VCaP (cell line): ENCODE measurements around the gene FICD.
"Not testable (repeated sequence)": the region's sequence is repeated elsewhere in the genome, so short reads cannot be mapped to it uniquely, and the experiment has no call there.

Experiments used
- H3K27ac ChIP-seq: fragments of 450-650 bp; 2 replicates; pipeline ENCODE4 v1.5.1; 2017
- TF ChIP-seq, protein P1 (sequence below): fragments of 450-650 bp; conservative IDR thresholded peaks from 2 replicates; pipeline ENCODE4 v1.5.1; 2017; ENCODE audit warnings: mild to moderate bottlenecking, moderate library complexity

FICD gene

DNA sequence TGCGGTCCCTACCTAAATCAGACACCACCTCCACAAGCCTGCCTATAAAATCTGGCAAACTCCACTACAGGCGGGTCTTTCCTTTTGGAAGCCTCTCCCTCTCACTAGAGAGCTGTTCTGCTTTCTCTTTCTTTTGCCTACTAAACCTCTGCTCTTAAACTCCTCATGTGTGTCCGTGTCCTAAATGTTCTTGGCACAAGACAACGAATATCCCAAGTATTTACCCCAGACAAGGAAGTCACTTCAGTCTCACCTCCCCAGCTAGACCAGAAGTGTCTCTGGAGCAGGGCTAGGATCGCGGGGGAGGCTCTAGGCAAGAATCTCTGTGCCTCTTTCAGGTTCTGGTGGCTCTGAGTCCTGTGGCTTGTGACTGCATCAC is 37.2 kb upstream of the FICD start:
- TF ChIP-seq, protein P1, sequence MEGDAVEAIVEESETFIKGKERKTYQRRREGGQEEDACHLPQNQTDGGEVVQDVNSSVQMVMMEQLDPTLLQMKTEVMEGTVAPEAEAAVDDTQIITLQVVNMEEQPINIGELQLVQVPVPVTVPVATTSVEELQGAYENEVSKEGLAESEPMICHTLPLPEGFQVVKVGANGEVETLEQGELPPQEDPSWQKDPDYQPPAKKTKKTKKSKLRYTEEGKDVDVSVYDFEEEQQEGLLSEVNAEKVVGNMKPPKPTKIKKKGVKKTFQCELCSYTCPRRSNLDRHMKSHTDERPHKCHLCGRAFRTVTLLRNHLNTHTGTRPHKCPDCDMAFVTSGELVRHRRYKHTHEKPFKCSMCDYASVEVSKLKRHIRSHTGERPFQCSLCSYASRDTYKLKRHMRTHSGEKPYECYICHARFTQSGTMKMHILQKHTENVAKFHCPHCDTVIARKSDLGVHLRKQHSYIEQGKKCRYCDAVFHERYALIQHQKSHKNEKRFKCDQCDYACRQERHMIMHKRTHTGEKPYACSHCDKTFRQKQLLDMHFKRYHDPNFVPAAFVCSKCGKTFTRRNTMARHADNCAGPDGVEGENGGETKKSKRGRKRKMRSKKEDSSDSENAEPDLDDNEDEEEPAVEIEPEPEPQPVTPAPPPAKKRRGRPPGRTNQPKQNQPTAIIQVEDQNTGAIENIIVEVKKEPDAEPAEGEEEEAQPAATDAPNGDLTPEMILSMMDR: no peak
- H3K27ac ChIP-seq: peak overlapping the region; percentile 53

DNA sequence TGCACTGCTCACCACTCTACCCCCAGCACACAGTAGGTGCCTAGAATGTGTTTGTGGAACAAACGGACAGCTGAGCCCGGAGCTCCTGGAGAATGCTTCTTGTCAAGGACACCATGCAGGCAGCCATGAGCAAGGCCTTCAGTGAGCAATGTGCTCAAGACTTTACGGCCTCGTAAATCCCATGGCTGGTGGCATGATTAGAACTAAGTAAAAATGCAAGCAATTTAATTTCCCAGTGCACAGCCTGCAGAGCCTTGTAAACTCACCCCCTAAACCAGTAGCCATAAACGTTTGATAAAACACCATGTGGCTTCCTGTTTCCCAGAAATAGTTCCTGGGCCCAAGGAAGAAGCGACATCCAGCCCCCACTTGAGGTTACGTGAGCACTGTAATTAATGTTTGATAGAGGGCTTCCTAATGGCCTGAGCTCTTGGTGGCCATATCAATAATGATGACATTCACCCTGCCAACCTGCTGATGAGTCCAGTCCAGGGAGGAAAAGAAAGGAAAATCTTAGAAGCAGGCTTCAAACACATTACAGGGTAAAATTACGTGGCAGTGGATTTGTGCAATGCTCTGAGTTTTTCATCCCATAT is 36.4 kb upstream of the FICD start:
- H3K27ac ChIP-seq: peak overlapping the region; percentile 53

DNA sequence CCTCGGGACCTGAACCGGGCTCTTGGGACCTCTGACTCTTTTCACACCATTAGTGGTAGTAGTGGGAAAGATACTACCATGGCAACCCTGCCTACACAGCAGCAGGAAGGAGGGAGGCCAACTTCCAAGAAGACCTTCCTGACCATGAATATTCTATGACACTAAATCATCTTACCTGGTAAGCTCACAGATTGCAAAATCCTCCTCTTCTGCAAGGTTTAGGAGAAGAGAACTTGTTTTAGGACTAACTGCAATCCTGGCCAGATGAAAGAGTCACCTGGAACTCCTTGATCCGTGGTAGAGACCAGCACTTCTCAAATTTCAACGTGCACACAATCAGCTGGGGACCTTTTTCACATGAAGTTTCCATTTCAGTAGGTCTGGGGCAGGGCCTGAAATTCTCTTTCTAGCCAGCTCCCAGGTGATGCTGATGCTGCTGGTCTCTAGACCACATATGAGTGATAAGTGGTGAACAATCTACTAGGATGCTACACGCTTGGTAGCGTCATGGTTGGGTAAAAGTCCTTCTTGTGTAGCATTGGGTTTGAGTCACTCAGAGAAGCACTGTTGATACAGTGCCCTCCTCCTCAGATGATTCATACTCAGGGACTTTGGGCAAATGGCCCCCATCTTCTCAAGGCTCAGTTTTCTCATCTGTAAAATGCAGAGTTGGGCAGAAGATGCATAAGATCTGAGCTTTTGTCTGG is 35.6 kb upstream of the FICD start:
- TF ChIP-seq, protein P1: no peak
- H3K27ac ChIP-seq: peak overlapping the region; percentile 53

More for the DNA sequence above, 36.4 kb upstream of the FICD start:
- TF ChIP-seq, protein P1: no peak

DNA sequence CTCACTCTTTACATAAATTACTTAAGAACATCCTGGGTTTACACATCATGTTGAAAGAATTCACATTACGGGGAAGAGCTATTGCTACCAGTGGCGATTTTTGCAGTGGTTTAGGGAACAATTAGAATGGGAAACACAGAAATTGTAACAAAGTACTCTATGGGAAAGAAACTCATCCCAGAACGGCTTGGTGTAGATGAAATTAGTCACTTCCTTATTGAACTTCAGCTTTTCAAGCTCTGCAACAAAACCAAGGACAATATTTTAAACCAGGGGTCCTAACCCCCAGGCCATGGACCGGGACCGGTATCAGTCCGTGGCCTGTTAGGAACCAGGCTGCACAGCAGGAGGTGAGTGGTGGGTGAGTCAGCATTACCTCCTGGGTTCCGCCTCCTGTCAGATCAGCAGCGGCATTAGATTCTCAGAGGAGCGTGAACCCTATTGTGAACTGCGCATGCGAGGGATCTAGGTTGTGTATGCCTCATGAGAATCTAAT is 32.3 kb upstream of the FICD start:
- no peak overlapping the region for H3K27ac ChIP-seq

DNA sequence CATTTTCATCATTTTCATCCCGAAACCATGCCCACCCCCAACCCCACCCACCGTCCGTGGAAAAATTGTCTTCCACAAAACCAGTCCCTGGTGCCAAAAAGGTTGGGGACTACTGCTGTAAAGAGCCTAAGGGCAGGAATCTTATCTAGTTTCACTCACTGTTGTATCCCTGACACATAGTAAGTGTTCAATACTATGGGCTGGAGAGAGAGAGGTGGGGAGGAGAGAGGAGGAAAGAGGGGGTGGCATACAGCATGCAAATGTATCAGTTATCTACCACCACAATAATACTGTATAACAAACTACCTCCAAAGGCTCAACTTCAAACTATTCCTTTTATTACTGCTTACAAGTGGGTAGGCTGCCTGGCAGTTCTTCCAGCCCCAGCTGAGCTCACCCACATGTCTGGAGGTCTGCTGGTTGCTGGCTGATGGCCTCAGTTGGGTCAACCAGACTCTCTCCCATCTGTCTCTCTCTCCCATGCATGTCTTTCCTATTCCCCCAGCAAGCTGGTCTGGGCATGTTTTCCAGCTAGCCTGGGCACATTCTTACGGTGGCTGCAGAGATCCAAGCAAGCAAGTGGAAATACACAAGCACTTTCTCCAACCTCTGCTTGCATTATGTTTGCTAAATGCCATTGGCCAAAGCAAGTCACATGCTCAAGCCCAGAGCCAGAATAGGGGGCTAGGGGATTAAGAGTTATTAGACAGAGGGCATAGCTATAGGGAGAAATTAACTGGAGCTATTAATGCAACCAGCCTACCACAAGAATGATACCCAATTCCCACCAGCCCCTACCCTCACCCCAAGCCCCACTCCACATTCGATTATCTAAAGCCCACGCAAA is 31.6 kb upstream of the FICD start:
- TF ChIP-seq, protein P1: no peak
- H3K27ac ChIP-seq: no peak overlapping the region

More for the DNA sequence above, 32.3 kb upstream of the FICD start:
- TF ChIP-seq, protein P1: no peak

DNA sequence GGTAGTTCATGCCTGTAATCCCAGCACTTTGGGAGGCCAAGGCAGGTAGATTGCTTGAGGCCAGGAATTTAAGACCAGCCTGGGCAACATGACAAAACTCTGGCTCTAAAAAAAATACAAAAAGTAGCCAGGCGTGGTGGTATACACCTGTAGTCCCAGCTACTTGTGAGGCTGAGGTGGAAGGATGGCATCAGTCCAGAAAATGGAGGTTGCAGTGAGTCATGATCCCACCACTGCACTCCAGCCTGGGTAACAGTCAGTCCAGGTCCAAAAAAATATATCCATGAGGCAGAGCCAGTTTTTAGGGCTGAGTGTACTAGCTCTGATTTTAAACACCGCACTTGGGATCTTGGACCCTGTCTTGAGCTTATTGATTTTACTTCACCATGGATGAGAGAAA is 30.6 kb upstream of the FICD start:
- TF ChIP-seq, protein P1: no peak
- no peak overlapping the region for H3K27ac ChIP-seq

DNA sequence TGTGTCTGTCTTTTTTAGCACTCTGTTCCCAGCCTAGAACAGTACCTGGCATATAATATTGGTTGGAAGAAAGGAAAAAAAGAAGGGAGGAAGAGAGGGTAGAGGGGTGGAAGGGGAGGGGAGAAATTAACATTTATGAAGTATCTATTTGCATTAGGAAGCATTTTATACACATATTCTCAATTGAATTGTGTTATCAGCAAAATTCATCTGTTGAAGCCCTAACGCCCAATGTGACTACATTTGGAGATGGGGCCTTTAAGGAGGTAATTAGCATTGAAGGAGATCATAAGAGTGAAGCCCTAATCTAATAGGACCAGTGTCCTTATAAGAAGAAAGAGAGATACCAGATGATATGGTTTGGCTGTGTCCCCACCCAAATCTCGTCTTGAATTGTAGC is 30.2 kb upstream of the FICD start:
- no peak overlapping the region for H3K27ac ChIP-seq
- TF ChIP-seq, protein P1: no peak

DNA sequence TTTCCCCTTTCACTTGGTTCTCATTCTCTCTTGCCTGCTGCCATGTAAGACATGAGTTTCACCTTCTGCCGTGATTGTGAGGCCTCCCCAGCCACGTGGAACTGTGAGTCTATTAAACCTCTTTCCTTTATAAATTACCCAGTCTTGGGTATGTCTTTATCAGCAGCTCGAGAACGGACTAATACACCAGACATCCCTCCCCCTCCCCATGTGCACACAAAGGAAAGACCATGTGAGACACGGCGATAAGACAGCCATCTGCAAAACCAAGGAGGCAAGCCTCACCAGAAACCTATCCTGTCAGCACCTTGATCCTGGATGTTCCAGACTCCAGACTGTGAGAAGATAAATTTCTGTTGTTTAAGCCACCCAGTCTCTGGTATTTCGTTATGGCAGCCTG is 29.7 kb upstream of the FICD start:
- H3K27ac ChIP-seq: not testable (repeated sequence)

DNA sequence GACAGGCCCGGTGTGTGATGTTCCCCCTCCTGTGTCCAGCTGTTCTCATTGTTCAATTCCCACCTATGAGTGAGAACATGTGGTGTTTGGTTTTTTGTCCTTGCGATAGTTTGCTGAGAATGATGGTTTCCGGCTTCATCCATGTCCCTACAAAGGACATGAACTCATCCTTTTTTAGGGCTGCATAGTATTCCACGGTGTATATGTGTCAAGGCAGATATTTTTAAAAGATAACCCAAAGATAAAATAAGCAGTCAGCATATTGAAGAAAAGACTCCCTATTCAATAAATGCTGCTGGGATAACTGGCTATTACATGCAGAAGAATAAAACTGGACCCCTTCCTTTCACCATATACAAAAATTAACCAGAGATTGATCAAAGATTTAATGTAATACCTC is 28.0 kb upstream of the FICD start:
- H3K27ac ChIP-seq: not testable (repeated sequence)
